Femur (tissue), 1 donor: ENCODE measurements around the gene CALCOCO1.
"Not testable (repeated sequence)": the region's sequence is repeated elsewhere in the genome, so short reads cannot be mapped to it uniquely, and the experiment has no call there.

Experiments
- DNase-seq: peaks from one replicate; pipeline ENCODE4 v3.0.0-alpha.2; 2017

The CALCOCO1 gene

DNA sequence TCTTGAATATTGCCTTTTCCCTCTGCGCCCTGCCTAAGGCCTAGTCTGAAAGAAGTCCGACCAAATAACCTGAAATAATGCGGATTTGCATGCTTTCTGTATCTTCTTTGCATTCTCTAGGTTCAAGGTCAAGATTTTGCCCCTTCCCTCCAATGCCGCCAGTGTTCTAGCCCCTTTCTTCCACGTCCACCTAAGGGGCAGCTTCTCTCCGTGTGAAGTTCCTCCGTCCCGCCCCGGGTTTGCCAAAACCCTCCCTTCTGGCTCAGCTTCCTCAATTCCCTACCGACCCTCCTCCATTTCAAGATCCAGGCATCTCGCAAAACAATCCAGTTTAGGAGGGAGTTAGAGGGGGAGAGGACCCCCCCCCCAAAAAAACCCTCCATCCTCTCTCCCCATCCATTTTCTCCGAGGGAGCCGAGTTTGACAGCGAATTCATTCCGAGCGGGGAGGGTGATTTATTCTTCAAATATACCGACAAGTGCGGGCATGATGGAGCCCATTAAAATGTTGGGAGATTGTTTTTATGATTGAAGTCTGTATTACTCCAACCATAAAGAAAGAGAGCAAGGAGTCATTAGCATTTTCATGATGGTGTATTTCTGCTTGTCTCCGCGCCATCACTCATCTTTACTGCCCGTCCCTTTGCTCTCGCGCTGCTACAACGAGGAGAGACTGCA is 30.5 kb downstream of the CALCOCO1 start:
- no peak for DNase-seq

DNA sequence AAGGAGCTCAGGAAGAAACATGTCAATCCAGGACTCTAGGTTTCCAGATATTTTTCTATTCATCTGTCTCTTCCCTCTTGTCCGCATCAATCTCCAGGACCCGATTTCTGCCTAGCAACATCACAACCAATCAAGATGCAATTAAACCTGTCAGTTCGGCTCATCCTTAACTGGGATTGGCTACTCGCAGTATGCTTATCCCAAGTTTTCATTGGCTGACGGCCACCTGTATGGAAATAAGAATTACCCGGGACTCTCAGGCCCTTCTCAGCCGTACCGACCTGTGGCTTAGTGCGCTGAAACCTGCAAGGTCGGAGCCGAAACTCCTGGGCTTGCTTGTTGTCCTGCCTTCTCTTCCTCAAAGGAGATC is 31.0 kb downstream of the CALCOCO1 start:
- peak; percentile 71 for DNase-seq

GRCh38 chr12:53695152-53696145 is 31.8 kb downstream of the CALCOCO1 start:
- no peak for DNase-seq

DNA sequence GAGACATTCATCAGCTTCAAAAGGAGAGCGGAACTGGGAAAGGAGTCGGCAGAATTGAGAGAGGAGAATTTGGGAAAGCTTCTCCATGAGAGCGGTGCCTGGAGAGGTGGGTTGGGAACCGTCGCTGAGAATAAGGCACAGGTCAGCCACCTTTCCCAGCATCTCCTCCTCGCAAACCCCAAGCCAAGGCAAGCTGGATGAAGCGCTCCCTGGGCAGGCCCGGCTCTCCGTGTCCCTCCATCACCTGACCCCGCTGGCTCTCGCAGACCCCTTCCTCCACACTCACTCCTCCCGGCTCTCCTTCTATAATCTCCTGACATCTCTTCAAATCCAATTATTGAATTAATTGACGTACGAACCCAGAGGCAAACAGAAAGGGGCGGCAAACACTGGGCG is 32.5 kb downstream of the CALCOCO1 start:
- DNase-seq: no peak

DNA sequence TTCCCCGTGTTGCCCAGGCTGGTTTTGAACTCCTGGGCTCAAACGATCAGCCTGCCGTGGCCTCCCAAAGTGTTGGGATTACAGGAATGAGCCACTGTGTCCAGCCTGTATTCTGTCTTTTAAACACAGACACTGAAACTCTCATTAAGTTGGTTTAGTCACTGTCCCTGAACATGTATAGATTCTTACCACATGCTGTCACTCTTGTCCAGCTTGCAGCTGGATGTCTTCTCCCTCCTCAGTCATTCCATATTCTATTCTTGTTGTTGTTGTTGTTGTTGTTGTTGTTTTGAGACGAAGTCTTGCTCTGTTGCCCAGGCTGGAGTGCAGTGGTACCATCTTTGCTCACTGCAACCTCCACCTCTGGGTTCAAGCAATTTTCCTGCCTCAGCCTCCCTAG is 39.1 kb downstream of the CALCOCO1 start:
- no peak for DNase-seq

- no peak for DNase-seq
These were observed 40.8 kb downstream of the CALCOCO1 start for GRCh38 chr12:53686436-53686835.

- no peak for DNase-seq
These were observed 42.5 kb downstream of the CALCOCO1 start for GRCh38 chr12:53684654-53685220.

DNA sequence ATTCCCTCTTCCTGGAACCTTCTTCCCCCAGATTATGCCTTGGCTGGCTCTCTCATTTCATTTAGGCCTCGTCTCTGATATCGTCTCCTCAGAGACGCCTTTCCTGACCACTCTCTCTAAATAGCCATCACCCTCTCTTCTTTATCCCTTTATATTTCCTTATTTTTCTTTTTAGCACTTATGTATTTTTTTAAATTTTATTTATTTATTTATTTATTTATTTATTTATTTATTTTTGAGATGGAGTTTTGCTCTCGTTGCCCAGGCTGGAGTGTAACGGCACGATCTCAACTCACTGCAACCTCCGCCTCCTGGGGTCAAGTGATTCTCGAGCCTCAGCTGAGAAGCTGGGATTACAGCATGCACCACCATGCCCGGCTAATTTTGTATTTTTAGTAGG is 43.3 kb downstream of the CALCOCO1 start:
- DNase-seq: no peak

DNA sequence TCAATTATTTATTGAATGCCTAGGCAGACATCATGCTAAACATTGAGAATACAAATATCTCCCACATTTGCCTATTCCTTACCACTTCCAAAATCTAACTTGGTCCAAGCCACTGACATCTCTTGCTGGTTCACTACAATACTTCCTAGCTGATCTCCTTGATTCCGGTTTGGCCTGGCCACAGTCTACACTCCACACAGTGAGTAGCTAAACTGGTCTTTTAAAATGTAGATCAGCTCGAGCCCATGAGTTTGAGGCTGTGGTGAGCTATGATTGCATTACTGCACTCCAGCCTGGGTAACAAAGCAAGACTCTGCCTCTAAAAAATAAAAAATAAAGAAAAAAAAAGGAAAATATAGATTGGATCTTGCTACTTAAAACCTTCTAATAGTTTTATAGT is 43.8 kb downstream of the CALCOCO1 start:
- DNase-seq: no peak

GRCh38 chr12:53680061-53680460 is 47.2 kb downstream of the CALCOCO1 start:
- not testable (repeated sequence) for DNase-seq

DNA sequence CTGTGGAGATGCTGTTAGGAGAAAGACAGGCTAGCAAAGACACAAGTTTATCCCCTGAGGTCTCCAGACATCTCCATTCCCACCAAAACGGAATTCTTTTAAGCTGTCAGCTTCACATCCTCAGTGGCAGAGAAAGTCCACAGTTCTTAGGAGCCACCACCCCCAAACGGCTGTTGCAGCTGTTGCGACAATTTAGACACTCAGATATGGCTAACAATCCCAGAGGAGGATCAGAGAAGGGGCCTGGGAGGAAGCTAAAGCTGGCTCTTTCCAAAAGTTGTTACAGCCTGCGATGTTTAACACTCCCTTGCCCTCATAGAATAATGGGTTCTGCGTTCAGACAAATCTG is 49.5 kb downstream of the CALCOCO1 start:
- peak; percentile 68 for DNase-seq

GRCh38 chr12:53677016-53677799 is 50.0 kb downstream of the CALCOCO1 start:
- DNase-seq: peak; percentile 64

DNA sequence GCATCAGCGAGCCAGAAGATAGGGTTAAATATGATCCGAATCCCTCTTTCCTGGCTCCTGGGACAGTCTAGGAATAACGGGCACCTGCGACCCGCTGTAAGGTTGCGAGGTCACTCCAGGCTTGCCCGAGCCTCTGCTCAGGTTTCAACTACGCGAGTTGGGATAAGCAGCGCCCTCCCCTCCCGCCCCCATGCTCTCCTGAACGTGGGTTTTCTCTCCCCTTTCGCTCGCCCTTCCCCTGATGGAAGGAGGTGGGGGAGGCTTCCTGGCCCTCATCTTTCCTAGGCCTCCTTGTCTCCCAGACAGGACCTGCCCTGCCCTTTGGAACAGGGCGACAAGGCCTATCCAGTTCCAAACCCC is 50.6 kb downstream of the CALCOCO1 start:
- peak; percentile 83 for DNase-seq

DNA sequence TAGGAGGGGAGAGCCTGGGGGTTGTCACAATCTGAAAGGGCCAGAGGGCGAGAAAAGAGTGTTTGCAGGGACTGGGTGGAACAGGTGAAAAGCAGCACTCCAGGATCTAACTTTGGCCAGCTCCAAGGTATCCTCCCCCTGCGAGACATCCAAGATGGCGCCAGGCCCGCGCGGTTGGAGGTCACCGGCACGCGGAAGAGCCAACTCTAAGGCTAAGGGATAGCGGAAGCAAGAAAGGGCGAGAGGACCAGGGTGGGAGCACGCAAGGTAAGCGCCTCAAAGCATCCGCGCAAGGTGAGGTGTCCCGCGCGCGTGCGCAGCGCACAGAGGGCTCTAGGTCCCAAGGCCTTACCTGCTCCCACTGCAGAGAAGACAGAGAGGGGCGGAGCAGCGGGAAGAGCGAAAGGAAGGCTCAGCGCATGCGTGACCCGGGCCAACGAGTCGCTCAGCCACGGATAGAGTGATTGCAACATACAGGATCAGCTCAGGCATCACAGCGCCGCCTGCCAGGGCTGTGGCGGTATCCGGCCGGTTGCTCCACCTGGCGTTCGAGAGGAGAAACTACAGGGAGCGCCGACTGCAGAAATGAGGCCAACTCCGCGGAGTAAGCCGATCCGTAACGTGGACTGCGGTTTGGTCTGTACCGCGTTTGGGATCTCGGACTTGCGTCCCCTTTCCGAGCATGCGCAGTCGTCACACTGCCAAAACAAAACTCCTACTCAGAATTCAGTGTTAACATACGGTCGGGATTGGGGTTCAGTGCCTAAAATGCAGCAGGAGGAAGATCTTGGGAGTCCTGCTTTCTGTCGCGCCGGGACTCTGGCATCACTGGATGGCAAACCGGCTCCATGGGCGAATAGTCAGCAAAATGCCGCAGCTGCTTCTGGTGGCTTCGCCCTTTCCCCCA is 51.3 kb downstream of the CALCOCO1 start, which contains the start of gene ATP5MC2:
ATP5MC2 (minus strand) TSS at position 383 of the 907 bp plus-strand sequence. CDS start 3,469 bp downstream, outside the sequence.
- peak; percentile 100 for DNase-seq

DNA sequence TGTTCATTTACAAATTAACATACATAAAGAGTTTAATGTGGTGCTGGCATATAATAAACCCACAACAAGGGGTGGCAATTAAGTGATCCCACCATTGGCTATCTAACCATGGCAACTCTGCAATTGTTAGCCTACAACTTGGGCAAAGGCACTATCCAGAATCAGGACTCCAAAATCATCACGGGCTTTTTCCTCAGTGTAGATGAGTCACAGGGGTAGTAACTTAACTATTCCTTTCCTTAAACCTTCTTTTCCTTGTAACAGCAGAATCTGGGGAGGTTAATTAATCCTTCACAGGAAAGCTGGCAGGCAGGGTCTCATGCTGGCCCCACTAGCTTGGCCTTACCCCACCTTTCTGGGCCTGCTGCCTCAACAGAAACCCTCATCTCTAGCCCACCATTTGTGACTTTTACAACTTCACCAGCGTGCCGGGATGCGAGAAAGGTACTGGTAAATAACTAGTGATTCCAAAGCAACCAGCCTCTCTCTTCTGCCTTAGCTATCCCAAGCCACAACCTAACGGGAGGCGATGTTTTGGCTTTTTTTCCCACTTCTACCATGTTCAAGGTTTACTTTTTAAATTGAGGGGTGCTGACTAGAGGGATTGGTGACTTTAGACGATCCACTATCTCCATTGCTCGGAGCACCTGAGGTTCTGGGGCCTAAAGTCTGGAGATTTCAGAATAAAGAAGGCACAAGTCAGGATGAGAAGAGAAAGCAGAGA is 52.1 kb downstream of the CALCOCO1 start:
- DNase-seq: no peak

DNA sequence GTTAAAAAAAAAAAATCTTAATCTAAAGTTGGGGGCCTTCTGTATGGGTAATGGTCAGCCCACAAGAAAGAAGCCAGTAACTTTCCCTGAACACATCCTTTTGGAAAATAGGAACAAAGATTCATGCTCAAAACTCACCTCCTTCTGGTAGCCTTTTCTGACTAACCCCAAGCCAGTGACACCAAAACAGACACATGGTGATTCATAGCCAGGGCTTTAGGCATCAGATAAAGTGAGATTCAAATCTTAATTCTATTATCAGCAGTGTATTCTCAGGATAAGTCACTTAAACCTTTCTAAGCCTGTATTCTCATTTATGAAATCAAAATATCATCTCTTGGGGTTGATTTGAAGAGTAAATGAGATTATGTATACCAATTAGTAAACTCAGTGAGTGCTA is 56.3 kb downstream of the CALCOCO1 start:
- DNase-seq: no peak

GRCh38 chr12:53670308-53670707 is 56.9 kb downstream of the CALCOCO1 start:
- DNase-seq: no peak

DNA sequence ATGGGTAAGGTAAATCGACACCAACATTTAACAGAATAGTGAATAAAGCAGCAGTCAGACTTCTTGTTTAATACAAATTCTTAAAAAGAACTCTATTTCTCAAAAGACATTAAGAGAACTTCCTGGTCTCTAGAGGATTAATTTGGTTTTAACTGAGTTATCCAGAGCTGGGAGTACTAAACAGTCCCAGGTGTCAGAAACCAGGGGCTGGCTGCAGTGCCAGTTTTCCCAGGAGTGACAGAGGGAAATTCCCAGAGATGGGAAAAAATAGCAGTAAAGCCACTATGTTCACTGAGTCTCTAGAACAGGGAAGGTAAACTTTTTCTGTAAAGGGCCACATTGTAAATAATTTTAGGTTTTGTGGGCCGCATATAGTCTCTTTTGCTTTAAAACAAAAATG is 60.2 kb downstream of the CALCOCO1 start:
- DNase-seq: no peak

- peak; percentile 30 for DNase-seq
These were observed 62.3 kb downstream of the CALCOCO1 start for GRCh38 chr12:53664936-53665335.

GRCh38 chr12:53664191-53664590 is 63.1 kb downstream of the CALCOCO1 start:
- DNase-seq: no peak

DNA sequence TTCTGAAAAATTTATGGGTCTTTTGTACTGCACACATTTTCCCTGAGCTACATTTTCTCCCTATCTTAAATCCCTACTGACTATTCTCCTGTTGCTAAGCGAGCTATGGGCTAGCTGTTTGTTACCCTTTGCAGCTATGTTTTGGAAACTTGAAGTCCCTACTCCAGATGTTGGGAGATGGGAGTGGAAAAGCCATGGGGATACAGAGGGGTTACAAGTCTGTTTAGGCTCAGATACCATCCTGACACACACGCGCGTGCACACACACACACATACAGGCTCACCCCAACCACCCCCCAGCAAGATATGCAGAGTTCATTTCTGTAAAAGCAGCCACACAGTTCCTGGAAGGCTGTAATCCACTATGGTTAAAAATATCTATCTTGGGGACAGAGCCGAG is 67.2 kb downstream of the CALCOCO1 start:
- peak; percentile 69 for DNase-seq
